Stomach smooth muscle (tissue), 2 donors: ENCODE data around the gene SST.
"Not testable (repeated sequence)": the region's sequence is repeated elsewhere in the genome, so short reads cannot be mapped to it uniquely, and the experiment has no call there.

Experiments
- H3K27ac ChIP-seq: one replicate; pipeline ENCODE4 v1.7.0; 2013; ENCODE audit warnings: mild to moderate bottlenecking, low read length, inconsistent platforms
- H3K27me3 ChIP-seq, 2 donors: one replicate each; pipeline ENCODE4 v1.7.0; 2013; ENCODE audit warnings: low read length in 2 of 2; ENCODE audit not compliant: insufficient read depth in 2 of 2, control insufficient read depth in 1 of 2
- H3K36me3 ChIP-seq, 2 donors: one replicate each; pipeline ENCODE4 v1.7.0; 2013; ENCODE audit warnings: low read length in 2 of 2; ENCODE audit not compliant: control insufficient read depth in 2 of 2, insufficient read depth in 2 of 2
- H3K4me1 ChIP-seq: one replicate; pipeline ENCODE4 v1.7.0; 2013; ENCODE audit warnings: low read length; ENCODE audit not compliant: control insufficient read depth, insufficient read depth
- H3K4me3 ChIP-seq, 2 donors: one replicate each; pipeline ENCODE4 v1.7.0; 2013; ENCODE audit warnings: low read length in 2 of 2
- H3K9ac ChIP-seq, 2 donors: one replicate each; pipeline ENCODE4 v1.7.0; 2013; ENCODE audit warnings: low read length in 2 of 2, mild to moderate bottlenecking in 1 of 2
- H3K9me3 ChIP-seq, 2 donors: one replicate each; pipeline ENCODE4 v1.7.0; 2013; ENCODE audit warnings: low read length in 2 of 2; ENCODE audit not compliant: control insufficient read depth in 2 of 2
- donor health status: healthy.
- donor health status: Pancreatic carcinoma.

SST gene

GRCh38 chr3:187662848-187663409 lies 7.3 kb downstream of the SST start:
- H3K9me3 ChIP-seq: no peaks in the 10 kb centered on the region
- H3K4me3 ChIP-seq: no peak overlapping the region
- no peaks in the 10 kb centered on the region for H3K36me3 ChIP-seq
- H3K27ac ChIP-seq: no peak overlapping the region
- no peaks in the 10 kb centered on the region for H3K4me1 ChIP-seq
- no peak overlapping the region for H3K9ac ChIP-seq
- H3K27me3 ChIP-seq: no peaks in the 10 kb centered on the region

- Histone ChIP-seq H3K9ac (no peak overlapping the region), H3K4me1 (no peaks in the 10 kb centered on the region)
Measured at GRCh38 chr3:187661267-187661666, 8.9 kb downstream of the SST start.

GRCh38 chr3:187651282-187651681 lies 18.9 kb downstream of the SST start:
- Histone ChIP-seq H3K9ac (no peak overlapping the region), H3K27ac (no peak overlapping the region), H3K27me3 (no peaks in the 10 kb centered on the region), H3K4me3 (no peak overlapping the region), H3K36me3 (no peaks in the 10 kb centered on the region), H3K4me1 (no peaks in the 10 kb centered on the region), H3K9me3 (peaks cover 0 to 3% of the 10 kb centered on the region in 2 donors)

More at GRCh38 chr3:187661267-187661666, 8.9 kb downstream of the SST start:
- no peaks in the 10 kb centered on the region for H3K9me3 ChIP-seq
- H3K27ac ChIP-seq: no peak overlapping the region
- H3K27me3 ChIP-seq: no peaks in the 10 kb centered on the region
- H3K36me3 ChIP-seq: no peaks in the 10 kb centered on the region
- no peak overlapping the region for H3K4me3 ChIP-seq

GRCh38 chr3:187648177-187648576 lies 22.0 kb downstream of the SST start:
- H3K4me3 ChIP-seq: no peak overlapping the region
- peaks cover 0 to 3% of the 10 kb centered on the region in 2 donors for H3K9me3 ChIP-seq
- H3K27me3 ChIP-seq: no peaks in the 10 kb centered on the region

GRCh38 chr3:187646906-187647660 lies 23.1 kb downstream of the SST start:
- Histone ChIP-seq H3K27me3 (no peaks in the 10 kb centered on the region), H3K9ac (no peak overlapping the region), H3K27ac (no peak overlapping the region)

More at GRCh38 chr3:187648177-187648576, 22.0 kb downstream of the SST start:
- no peak overlapping the region for H3K9ac ChIP-seq
- H3K4me1 ChIP-seq: no peaks in the 10 kb centered on the region
- no peak overlapping the region for H3K27ac ChIP-seq
- H3K36me3 ChIP-seq: no peaks in the 10 kb centered on the region

GRCh38 chr3:187645379-187645778 lies 24.8 kb downstream of the SST start:
- not testable (repeated sequence) for H3K9ac ChIP-seq, H3K4me1 ChIP-seq, H3K27me3 ChIP-seq, H3K36me3 ChIP-seq, H3K27ac ChIP-seq, H3K4me3 ChIP-seq, H3K9me3 ChIP-seq

More at GRCh38 chr3:187646906-187647660, 23.1 kb downstream of the SST start:
- no peaks in the 10 kb centered on the region for H3K4me1 ChIP-seq
- peaks cover 0 to 3% of the 10 kb centered on the region in 2 donors for H3K9me3 ChIP-seq
- no peak overlapping the region for H3K4me3 ChIP-seq
- no peaks in the 10 kb centered on the region for H3K36me3 ChIP-seq

- Histone ChIP-seq H3K36me3 (no peaks in the 10 kb centered on the region), H3K4me1 (no peaks in the 10 kb centered on the region), H3K27ac (no peak overlapping the region), H3K27me3 (peaks cover 0 to 1% of the 10 kb centered on the region in 2 donors), H3K4me3 (no peak overlapping the region), H3K9ac (no peak overlapping the region), H3K9me3 (no peaks in the 10 kb centered on the region)
Measured at GRCh38 chr3:187642861-187643260, 27.3 kb downstream of the SST start.

GRCh38 chr3:187641320-187642016 lies 28.7 kb downstream of the SST start:
- Histone ChIP-seq H3K27ac (no peak overlapping the region), H3K4me1 (no peaks in the 10 kb centered on the region), H3K9me3 (no peaks in the 10 kb centered on the region), H3K4me3 (no peak overlapping the region), H3K9ac (no peak overlapping the region), H3K36me3 (no peaks in the 10 kb centered on the region), H3K27me3 (peaks cover 0 to 2% of the 10 kb centered on the region in 2 donors)

GRCh38 chr3:187640569-187641059 lies 29.6 kb downstream of the SST start:
- Histone ChIP-seq H3K36me3 (no peaks in the 10 kb centered on the region), H3K27ac (no peak overlapping the region), H3K27me3 (peaks cover 0 to 2% of the 10 kb centered on the region in 2 donors), H3K4me1 (no peaks in the 10 kb centered on the region), H3K4me3 (no peak overlapping the region), H3K9ac (no peak overlapping the region), H3K9me3 (no peaks in the 10 kb centered on the region)

GRCh38 chr3:187639927-187640568 lies 30.1 kb downstream of the SST start:
- no peaks in the 10 kb centered on the region for H3K4me1 ChIP-seq
- H3K9me3 ChIP-seq: no peaks in the 10 kb centered on the region
- H3K27ac ChIP-seq: no peak overlapping the region
- no peak overlapping the region for H3K4me3 ChIP-seq
- no peaks in the 10 kb centered on the region for H3K36me3 ChIP-seq
- H3K27me3 ChIP-seq: peaks cover 0 to 2% of the 10 kb centered on the region in 2 donors
- no peak overlapping the region for H3K9ac ChIP-seq
